ENCODE measurements around the gene MCOLN1. TPM values are rescaled to one million over a fixed set of nuclear protein-coding genes. Genes with fewer than 3 reads are reported as not detected.

MCOLN1 gene
- total and polyA plus RNA-seq, 2 of the 4 experiments (the other 2 are of a cell fraction): 3.4 to 19.6 TPM

GRCh38 chr19:7544626-7545025, 22.2 kb downstream of the MCOLN1 start:
- no peak overlapping the region for H3K4ac ChIP-seq (ENCODE audit: low read depth, low read length)
- 0 out of 4 replicates have a peak, but pooled peaks cover 0 to 3% of the 10 kb centered on the region in 2 experiments for H3K79me1 ChIP-seq (ENCODE audit: low read depth in 1 of 2, low read length in 2 of 2)
- H3K4me3 ChIP-seq (ENCODE audit: insufficient read depth, low read depth, low read length): no peak overlapping the region
- ATAC-seq (ENCODE audit: low read depth) (no peak), DNase-seq (no peak)
- TF ChIP-seq NFE2L2 (IDR thresholded peaks at IDR 0.05; ENCODE audit: low read depth, low read length) (no peak), SMC3 (IDR thresholded peaks at IDR 0.05; ENCODE audit: low read depth, low read length) (no peak), USF2 (IDR thresholded peaks at IDR 0.05; ENCODE audit: low read depth, low read length) (no peak), FOS (IDR thresholded peaks at IDR 0.05; ENCODE audit: low read depth, low read length) (no peak), MXI1 (IDR thresholded peaks at IDR 0.05; ENCODE audit: borderline replicate concordance, low read depth, low read length) (no peak), BHLHE40 (IDR thresholded peaks at IDR 0.05; ENCODE audit: low read depth, low read length) (no peak), CTCF (conservative IDR thresholded peaks at IDR 0.05; ENCODE audit: low read depth, low read length) (no peak)
- H2BK15ac ChIP-seq (ENCODE audit: low read depth, low read length): no peak overlapping the region
- H4K20me1 ChIP-seq (ENCODE audit: insufficient read depth, low read length): no peaks in the 10 kb centered on the region
- no peaks in the 10 kb centered on the region for H3K9me1 ChIP-seq (ENCODE audit: insufficient read depth, low read length)
- ChIA-PET POLR2A (ENCODE audit: unreplicated experiment) (no interaction called here), CTCF (interaction anchor here (1.3 kb wide), 1 partner anchor 14 kb away, joined by 3 read pairs; no protein-coding TSS in a partner anchor)
- in situ Hi-C loops (cut with MboI; ENCODE audit: low sequenced_read_pairs): no loop called here
- dilution Hi-C loops (cut with HindIII; ENCODE audit: low sequenced_read_pairs, unreplicated experiment): no loop called here
- H2AK9ac ChIP-seq (replicated peaks; ENCODE audit: low read depth, low read length, poor library complexity): no peak overlapping the region
- no peak overlapping the region for H3K18ac ChIP-seq (ENCODE audit: low read depth, low read length)
- no peak overlapping the region for H2AFZ ChIP-seq (replicated peaks; ENCODE audit: low read length, poor library complexity)
- H4K8ac ChIP-seq (ENCODE audit: low read depth in 2 of 2, low read length in 2 of 2): no peak overlapping the region
- no peaks in the 10 kb centered on the region for H3K27me3 ChIP-seq (ENCODE audit: control insufficient read depth, insufficient read depth, low read length)
- BruUV-seq (replicated peaks): no TSS peak
- no peaks in the 10 kb centered on the region for H3K4me1 ChIP-seq (ENCODE audit: control insufficient read depth, insufficient read depth, low read length)
- no CpG with 5 or more reads among the region's 3 CpGs for WGBS, 2 experiments (ENCODE audit: extremely low coverage in 2 of 2, insufficient read length in 1 of 2)
- H3K4me2 ChIP-seq (ENCODE audit: low read depth, low read length): no peak overlapping the region
- H3K36me3 ChIP-seq (ENCODE audit: control insufficient read depth, insufficient read depth, low read length): peaks cover 37% of the 10 kb centered on the region
- no peak overlapping the region for H4K5ac ChIP-seq (ENCODE audit: low read depth, low read length)
- no peak overlapping the region for H2BK120ac ChIP-seq (ENCODE audit: low read depth, low read length)
- no peak overlapping the region for H3K9ac ChIP-seq (ENCODE audit: low read depth, low read length)
- no peak overlapping the region for H2BK20ac ChIP-seq (ENCODE audit: low read depth, low read length)
- H3K23ac ChIP-seq (ENCODE audit: low read depth, low read length): no peak overlapping the region
- no peak overlapping the region for H3K27ac ChIP-seq (ENCODE audit: insufficient read depth, low read length)
- no peak overlapping the region for H3K14ac ChIP-seq (replicated peaks; ENCODE audit: low read depth, low read length)
- H4K91ac ChIP-seq (ENCODE audit: insufficient read depth, low read depth, low read length): no peak overlapping the region
- H2BK5ac ChIP-seq (ENCODE audit: low read depth, low read length, poor library complexity, severe bottlenecking): no peak overlapping the region
- H3K9me3 ChIP-seq (ENCODE audit: control insufficient read depth, insufficient read depth, low read length): no peaks in the 10 kb centered on the region
- no peak overlapping the region for H2AK5ac ChIP-seq (ENCODE audit: low read depth, low read length)
- H3K56ac ChIP-seq (ENCODE audit: extremely low read depth, insufficient read depth, low read length): no peak overlapping the region
- intact Hi-C loops (cut with micrococcal nuclease): no loop called here

Measured in IMR-90 (cell line).